HUES48 (cell line): ENCODE measurements around the gene KCNK4.

ENCODE experiments used
- H3K27ac ChIP-seq: one replicate; pipeline ENCODE4 v1.7.0; 2013; ENCODE audit warnings: low read depth, low read length, inconsistent platforms
- H3K27me3 ChIP-seq: 2 replicates; pipeline ENCODE4 v1.6.1; 2013; ENCODE audit warnings: mild to moderate bottlenecking, low read length; ENCODE audit not compliant: control insufficient read depth, insufficient read depth
- H3K36me3 ChIP-seq: 2 replicates; pipeline ENCODE4 v1.6.1; 2013; ENCODE audit warnings: low read length; ENCODE audit not compliant: control insufficient read depth, insufficient read depth
- H3K4me1 ChIP-seq: 2 replicates; pipeline ENCODE4 v1.6.1; 2013; ENCODE audit warnings: mild to moderate bottlenecking, low read length; ENCODE audit not compliant: control insufficient read depth, insufficient read depth
- H3K4me3 ChIP-seq: 2 replicates; pipeline ENCODE4 v1.5.1; 2013; ENCODE audit warnings: mild to moderate bottlenecking, low read depth, low read length
- H3K9ac ChIP-seq: 2 replicates; pipeline ENCODE4 v1.6.1; 2013; ENCODE audit warnings: mild to moderate bottlenecking, low read depth, low read length, moderate library complexity
- H3K9me3 ChIP-seq: 2 replicates; pipeline ENCODE4 v1.6.1; 2013; ENCODE audit warnings: low read length; ENCODE audit not compliant: control insufficient read depth, insufficient read depth

Gene KCNK4

GRCh38 chr11:64253481-64253880 lies 37.6 kb upstream of the KCNK4 start:
- Histone ChIP-seq H3K36me3 (peaks cover 44% of the 10 kb centered on the region), H3K4me3 (no peak overlapping the region), H3K4me1 (peaks cover 33% of the 10 kb centered on the region)

GRCh38 chr11:64254326-64254725 lies 36.8 kb upstream of the KCNK4 start:
- H3K4me1 ChIP-seq, result peaks cover 24% of the 10 kb centered on the region
- H3K36me3 ChIP-seq, result peaks cover 52% of the 10 kb centered on the region
- no peak overlapping the region for H3K9ac ChIP-seq
- no peak overlapping the region for H3K27ac ChIP-seq
- no peak overlapping the region for H3K4me3 ChIP-seq
- no peaks in the 10 kb centered on the region for H3K9me3 ChIP-seq
- no peaks in the 10 kb centered on the region for H3K27me3 ChIP-seq

More at GRCh38 chr11:64253481-64253880, 37.6 kb upstream of the KCNK4 start:
- Histone ChIP-seq H3K9ac (no peak overlapping the region), H3K27ac (peak overlapping the region; percentile 26), H3K9me3 (no peaks in the 10 kb centered on the region), H3K27me3 (no peaks in the 10 kb centered on the region)

GRCh38 chr11:64255135-64256128 lies 35.7 kb upstream of the KCNK4 start:
- Histone ChIP-seq H3K9ac (no peak overlapping the region), H3K36me3 (peaks cover 64% of the 10 kb centered on the region), H3K4me3 (no peak overlapping the region), H3K27ac (no peak overlapping the region), H3K9me3 (no peaks in the 10 kb centered on the region), H3K27me3 (no peaks in the 10 kb centered on the region), H3K4me1 (peaks cover 13% of the 10 kb centered on the region)

- Histone ChIP-seq H3K27me3 (no peaks in the 10 kb centered on the region), H3K9me3 (no peaks in the 10 kb centered on the region), H3K4me1 (peaks cover 8% of the 10 kb centered on the region), H3K27ac (no peak overlapping the region), H3K36me3 (peaks cover 71% of the 10 kb centered on the region), H3K4me3 (no peak overlapping the region), H3K9ac (no peak overlapping the region)
Measured at GRCh38 chr11:64256300-64256699, 34.8 kb upstream of the KCNK4 start.

- Histone ChIP-seq H3K27me3 (no peaks in the 10 kb centered on the region), H3K9me3 (no peaks in the 10 kb centered on the region), H3K4me1 (0 out of 2 replicates have a peak, but pooled peaks cover 1% of the 10 kb centered on the region), H3K4me3 (no peak overlapping the region), H3K27ac (no peak overlapping the region), H3K9ac (no peak overlapping the region), H3K36me3 (peaks cover 89% of the 10 kb centered on the region)
Measured at GRCh38 chr11:64258356-64258755, 32.7 kb upstream of the KCNK4 start.

- H3K4me1 ChIP-seq, result no peaks in the 10 kb centered on the region
- no peaks in the 10 kb centered on the region for H3K27me3 ChIP-seq
- peaks cover 96% of the 10 kb centered on the region for H3K36me3 ChIP-seq
- H3K27ac ChIP-seq, result no peak overlapping the region
- H3K4me3 ChIP-seq, result no peak overlapping the region
- no peak overlapping the region for H3K9ac ChIP-seq
- no peaks in the 10 kb centered on the region for H3K9me3 ChIP-seq
Measured at GRCh38 chr11:64258946-64259532, 32.1 kb upstream of the KCNK4 start.

- no peak overlapping the region for H3K27ac ChIP-seq
- H3K36me3 ChIP-seq, result peaks cover 97% of the 10 kb centered on the region
- H3K9me3 ChIP-seq, result no peaks in the 10 kb centered on the region
- no peaks in the 10 kb centered on the region for H3K4me1 ChIP-seq
- no peak overlapping the region for H3K9ac ChIP-seq
- H3K4me3 ChIP-seq, result no peak overlapping the region
- H3K27me3 ChIP-seq, result no peaks in the 10 kb centered on the region
Measured at GRCh38 chr11:64259533-64260067, 31.5 kb upstream of the KCNK4 start.

GRCh38 chr11:64260147-64260708 lies 30.9 kb upstream of the KCNK4 start:
- Histone ChIP-seq H3K36me3 (peaks cover 93% of the 10 kb centered on the region), H3K27ac (no peak overlapping the region), H3K27me3 (no peaks in the 10 kb centered on the region), H3K9me3 (no peaks in the 10 kb centered on the region), H3K4me3 (no peak overlapping the region), H3K4me1 (no peaks in the 10 kb centered on the region), H3K9ac (no peak overlapping the region)

- Histone ChIP-seq H3K4me1 (no peaks in the 10 kb centered on the region), H3K27ac (no peak overlapping the region), H3K4me3 (no peak overlapping the region), H3K9ac (no peak overlapping the region), H3K36me3 (peaks cover 92% of the 10 kb centered on the region), H3K9me3 (no peaks in the 10 kb centered on the region), H3K27me3 (no peaks in the 10 kb centered on the region)
Measured at GRCh38 chr11:64261556-64262080, 29.5 kb upstream of the KCNK4 start.

GRCh38 chr11:64262271-64263002 lies 28.7 kb upstream of the KCNK4 start:
- peaks cover 86% of the 10 kb centered on the region for H3K36me3 ChIP-seq
- H3K9ac ChIP-seq, result no peak overlapping the region
- H3K27me3 ChIP-seq, result no peaks in the 10 kb centered on the region
- H3K27ac ChIP-seq, result no peak overlapping the region
- no peak overlapping the region for H3K4me3 ChIP-seq
- no peaks in the 10 kb centered on the region for H3K9me3 ChIP-seq
- H3K4me1 ChIP-seq, result no peaks in the 10 kb centered on the region
